Hematopoietic multipotent progenitor cell (in vitro differentiated cells): ENCODE data around the gene SLC25A23. TPM values are rescaled to one million over a fixed set of nuclear protein-coding genes. Genes with fewer than 3 reads are reported as not detected.
A peak's percentile ranks its signal among the peaks of the same experiment; 100 is the strongest.

Experiments used
- DNase-seq, 3 donors: peaks; one replicate each; pipeline ENCODE4 v3.0.0-alpha.2; 2011 to 2015; ENCODE audit warnings: low read depth in 2 of 3, low spot score in 2 of 3
- total RNA-seq: library from RNA; depleted of rRNA; stranded (reverse); fragments of >200 nt; gene quantifications from one replicate; pipeline ENCODE4 v1.2.3, GENCODE V29; 2012

The SLC25A23 gene
- total RNA-seq, 1 donor: 10.8 TPM

DNA sequence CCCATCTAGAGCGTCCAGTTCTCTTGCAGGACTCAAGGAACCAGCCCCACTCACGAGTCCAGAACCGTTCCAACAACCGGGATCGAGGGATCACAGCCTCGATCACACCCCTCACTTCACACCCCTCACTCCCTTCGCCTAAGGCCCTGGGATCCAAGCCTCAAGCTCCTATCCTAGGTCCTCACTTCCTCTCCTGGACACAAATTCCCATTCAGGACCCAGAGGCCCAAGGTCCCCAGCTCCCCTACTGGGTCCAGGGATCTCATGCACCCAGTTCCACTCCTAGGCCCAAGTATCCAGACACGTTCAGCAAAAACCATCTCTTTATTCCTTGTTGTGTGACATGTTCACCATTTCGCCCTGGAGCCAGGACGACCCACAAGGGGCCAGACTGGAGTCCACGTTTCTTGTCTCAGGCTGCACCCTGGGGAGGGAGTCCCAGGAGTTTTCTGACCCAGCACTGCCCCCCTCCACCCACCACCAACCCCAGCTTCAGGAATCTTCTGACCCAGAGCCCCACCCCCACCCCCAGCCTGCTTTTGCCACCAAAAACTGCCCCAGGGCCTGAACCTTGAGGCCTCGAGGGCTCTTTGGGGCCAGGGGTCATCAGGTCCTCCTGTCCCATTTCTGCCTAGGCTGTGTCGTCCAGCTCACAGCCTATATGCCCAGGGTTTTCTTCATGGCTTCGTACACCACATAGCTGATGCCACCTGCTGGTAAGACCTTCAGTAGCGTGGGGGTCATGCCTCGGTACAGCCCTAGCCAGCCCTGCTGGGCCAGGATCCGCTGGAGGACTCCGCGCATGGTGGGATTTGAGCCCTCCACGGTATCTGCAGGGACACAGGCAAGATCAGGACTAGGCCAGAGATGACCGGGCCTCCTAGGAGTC is 33.6 kb downstream of the SLC25A23 start:
- peak in 2 of 3 donors; percentile 16 to 31 for DNase-seq

DNA sequence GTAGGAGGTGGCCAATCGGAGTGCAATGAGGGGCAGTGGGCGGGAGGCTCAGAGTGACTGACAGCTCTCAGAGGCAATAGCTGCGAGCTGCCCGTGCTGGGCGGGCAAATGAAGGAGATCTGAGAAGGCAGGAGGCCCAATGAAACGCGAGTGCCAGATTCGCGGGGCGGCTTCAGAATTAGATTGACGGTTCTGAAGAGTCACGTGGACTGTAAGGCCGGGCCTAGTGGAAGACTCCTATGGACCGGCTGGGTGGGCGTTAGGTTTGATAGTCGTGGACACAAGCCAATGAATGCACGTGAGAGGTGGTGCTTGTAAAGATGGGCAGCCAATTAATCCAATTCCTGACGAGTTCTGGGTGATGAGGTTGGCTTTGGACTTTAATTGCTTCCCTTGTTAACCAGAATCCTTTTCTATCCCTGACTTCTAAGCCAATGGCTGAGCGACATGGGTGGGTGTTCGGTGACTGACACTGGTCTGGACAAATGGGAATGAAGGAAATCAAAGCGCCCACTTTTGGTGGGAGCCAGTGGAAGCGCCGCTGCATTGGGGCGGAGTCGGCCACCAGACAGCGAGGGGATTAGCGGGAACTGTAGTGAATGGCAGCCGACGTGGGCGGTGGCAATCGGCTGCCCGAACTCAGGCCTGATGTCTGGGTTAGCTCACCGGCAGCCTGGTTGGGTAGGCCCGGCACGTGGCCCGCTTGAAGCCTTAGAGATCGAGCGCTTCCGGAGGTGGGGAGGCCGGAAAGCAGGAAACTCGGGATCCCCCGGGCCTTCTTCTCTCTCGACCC is 34.5 kb downstream of the SLC25A23 start:
- peak; percentile 90 to 100 (median 100) for DNase-seq

DNA sequence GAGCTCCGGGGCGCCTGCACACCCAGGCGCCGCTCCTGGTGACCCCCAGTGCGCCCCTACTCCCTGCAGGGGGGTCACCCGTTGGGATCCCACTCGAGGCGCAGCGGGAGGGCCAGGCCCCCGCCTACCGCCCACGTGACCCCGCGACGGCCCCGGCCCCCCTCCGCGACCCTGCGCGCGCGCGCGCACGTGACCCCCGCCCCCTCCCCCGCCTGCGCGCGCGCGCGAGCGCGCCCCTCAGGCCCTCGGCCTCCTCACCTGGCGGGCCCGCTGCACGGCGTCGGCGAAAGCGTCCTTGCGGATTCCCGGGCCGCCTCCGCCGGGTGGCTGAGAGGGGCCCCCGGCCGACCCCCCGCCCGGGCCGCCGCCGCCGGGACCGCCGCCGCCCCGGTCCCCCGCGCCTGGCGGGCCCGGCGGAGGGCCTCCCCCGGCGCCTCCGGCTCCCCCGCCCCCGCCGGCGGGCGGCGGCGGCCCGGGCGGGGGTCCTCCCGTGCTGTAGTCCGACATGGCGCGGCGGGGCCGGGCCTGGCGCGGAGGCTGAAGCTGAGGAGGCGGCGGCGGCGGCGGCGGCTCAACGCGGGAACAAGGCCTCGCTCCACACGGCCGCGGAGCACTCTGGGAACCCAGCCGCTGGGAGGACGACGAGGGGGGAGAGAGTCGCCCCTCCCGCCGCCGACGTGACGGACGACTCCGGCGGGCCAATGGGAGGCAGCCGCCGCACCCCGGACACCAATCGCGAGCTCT is 35.2 kb downstream of the SLC25A23 start, which contains the start of gene KHSRP:
Gene KHSRP, minus strand, starts transcription at position 617 of the 744 bp plus-strand sequence. Its CDS starts 110 bp downstream, at position 507.
- DNase-seq: peak in 2 of 3 donors; percentile 28 to 31

DNA sequence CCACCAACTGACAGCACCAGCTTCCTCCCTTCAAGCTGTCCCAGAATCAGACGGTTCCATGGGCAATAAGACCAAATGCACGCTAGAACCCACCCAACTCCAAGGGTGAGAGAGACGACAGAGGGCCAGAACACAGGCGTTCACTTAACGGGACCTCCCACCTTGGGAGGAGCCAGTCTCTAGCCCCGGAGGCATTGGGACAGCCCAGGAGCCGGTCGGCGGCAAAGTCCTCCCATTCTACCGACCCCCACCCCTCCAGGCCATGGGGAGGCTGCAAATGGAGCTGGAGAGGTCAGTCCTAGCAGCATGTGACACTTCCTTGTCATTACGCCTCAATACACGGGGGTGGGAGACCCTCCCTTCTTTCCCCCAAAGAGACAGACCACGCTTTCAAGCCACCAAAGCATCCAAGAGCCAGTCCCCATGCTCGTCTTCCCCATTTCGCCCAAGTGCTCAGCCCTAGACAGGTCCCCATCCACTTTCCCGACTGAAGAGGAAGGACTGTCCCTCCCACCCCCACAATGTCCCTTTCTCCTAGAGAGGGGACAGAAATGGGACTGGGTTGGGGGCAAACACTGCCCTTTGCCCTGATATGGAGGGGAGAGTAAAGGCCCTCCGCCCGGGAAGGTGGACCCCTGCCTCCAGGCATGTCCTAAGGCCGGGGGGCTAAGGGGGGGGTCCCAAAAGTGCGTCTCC is 35.9 kb downstream of the SLC25A23 start:
- DNase-seq: peak in 2 of 3 donors; percentile 37 to 47

DNA sequence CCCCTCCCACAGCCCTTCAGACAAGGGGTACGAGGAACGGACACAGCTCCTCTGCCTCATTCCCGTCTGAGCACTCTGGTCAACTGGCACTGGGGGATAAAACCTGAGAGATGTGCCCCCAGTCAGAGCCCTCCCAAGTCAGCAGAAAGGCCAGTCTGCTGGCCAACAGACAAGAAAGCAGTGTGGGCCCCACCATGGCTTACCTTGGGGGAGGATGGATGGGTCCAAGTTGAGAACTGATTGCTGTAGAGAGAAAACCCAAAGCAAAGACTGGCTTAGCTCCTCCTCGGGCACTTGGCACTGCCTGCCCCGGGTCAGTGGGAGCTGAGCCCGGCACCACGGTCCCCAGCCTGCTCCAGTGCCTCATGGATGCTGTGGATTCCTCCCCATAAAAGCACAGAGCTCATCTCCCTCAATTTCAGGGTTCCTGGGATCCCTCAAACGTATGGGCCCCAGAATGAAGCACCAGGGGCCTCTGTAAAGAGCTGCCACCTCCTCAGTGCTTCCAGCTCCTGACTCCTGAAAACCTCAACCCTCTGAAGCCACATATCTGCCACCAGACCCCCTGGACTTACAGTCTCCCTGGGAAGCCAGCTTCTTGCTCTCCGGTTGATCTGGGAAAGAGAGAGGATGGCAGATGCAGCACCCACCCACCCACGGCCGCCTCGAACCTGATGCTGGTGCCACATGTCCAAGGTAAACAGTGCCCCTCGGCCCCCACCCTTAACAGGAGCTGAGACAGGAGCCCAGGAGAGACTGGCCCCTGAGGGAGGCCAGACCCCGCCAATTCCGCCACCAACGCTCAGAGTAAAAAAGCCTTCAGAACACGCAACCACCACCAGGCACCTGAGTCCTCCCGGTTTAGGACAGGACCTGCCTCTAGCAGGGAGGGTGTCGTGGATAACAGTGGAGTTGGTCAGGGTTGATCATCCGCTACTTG is 38.2 kb downstream of the SLC25A23 start:
- no peak for DNase-seq

DNA sequence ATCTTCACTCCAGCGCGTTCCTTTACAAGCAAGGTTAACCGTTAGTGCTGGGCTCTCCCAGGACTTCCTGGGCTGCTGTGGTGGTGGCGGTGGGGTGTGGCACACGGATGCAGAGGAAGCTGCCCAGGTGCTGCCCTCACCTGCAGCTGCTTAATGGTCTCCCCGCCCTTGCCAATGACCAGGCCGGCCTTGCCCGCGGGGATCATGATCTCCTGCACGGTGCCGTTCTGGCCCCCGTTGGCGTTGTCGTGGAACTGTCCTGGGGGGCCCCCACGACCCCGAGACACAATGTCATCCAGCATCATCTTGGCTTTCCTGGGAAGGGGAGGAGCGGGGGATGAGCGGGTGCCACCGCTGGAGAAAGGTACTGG is 41.0 kb downstream of the SLC25A23 start:
- DNase-seq: no peak

DNA sequence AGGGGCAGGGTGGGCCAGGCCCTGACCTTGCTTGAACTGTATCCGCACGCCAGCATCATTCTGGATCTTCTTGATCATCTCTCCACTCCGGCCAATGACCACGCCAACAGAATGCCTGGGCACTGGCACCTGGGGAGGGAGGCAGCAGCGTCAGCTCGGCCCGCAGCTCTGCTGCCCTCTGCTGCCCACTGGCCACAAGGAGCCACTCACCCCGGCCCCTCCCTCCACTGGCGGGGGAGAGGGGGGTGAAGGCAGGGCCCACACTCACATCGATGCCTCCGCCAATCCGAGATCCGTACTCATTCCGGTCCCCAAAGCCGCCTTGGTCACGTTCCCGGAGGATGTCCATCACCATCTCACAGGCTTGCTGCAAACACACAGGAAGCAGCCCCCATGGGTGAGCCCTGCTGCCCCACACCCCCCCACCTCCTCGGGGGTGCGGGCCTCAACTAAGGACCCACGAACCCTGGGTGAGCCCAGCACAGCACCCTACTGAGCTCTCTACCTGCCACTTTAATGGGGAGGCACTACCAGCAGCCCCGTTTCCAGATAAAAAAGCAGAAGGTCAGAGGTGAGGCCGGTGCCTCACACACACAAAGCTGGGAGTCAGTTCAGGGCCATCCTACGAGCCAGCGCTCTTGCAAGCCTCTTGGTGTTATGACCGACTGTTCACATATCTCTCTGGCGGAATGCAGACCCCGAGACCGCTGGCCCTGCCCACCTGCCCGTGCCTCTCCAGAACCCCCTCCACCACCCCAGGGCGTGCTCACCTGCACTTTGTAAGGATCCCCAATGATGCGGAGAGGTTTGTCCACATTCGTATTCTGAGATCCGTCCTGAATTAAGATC is 41.7 kb downstream of the SLC25A23 start:
- no peak for DNase-seq

DNA sequence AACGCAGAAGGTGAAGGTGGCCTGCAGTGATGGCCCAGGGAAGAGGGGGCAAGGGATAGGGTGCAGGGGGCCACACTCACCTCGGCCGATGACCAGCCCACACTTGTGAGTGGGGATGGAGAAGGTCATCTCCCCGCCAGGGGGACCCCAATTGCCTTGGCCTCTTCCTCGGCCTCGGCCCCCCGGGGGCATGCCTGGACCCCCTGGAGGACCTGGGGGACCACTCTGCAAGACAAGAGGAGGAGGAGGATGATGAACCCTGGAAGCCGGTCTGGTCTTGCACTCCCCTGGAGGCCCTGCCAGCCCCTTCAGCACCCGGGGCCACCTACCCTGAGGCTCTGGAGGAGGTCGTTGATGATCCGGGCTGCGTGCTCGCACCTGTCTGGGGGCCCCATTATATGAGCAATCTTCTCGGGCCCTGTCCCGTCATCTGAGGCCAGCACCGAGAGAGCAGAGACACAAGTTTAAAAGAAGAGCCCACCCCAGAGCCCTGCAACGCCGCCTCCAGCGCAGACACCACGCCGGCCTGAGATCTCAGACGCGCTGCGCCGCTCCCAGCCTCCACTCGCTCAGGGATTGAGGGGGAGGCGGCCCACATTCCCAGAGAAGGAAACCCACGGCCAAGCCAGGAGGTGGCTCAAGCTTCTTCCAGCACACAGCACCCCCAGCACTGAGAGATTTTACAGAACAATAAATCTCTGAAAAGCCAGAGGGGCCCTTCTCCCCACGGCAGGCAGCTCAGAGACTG is 42.8 kb downstream of the SLC25A23 start:
- no peak for DNase-seq

DNA sequence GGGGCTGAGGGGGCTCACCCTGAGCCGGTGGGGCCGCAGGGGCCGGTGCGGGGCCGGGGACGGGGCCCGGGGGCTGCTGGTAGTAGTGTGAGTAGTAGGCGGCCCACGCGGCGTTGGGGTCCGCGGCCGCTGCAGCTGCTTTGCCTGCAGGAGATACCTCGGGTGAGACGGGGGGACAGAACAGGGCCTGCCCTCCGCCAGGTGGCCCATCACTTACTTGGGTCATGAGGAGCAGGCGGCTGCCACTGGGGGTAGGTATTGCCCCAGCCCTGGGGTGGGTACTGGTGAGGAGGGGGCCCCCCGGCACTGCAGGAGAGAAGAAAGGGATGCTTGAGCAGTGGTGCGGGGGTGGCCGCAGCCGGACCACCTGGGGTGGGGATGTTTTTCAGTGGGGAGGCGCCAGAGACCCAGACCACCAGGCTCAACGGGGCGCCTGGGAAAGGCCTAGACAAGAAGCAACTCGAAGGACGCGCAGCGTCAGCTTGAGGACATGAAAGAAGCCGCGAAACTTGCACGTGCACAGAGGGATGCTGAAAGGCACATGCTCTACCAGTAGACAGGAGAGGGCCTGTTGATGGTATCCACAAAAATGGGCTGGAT is 43.9 kb downstream of the SLC25A23 start:
- no peak for DNase-seq

DNA sequence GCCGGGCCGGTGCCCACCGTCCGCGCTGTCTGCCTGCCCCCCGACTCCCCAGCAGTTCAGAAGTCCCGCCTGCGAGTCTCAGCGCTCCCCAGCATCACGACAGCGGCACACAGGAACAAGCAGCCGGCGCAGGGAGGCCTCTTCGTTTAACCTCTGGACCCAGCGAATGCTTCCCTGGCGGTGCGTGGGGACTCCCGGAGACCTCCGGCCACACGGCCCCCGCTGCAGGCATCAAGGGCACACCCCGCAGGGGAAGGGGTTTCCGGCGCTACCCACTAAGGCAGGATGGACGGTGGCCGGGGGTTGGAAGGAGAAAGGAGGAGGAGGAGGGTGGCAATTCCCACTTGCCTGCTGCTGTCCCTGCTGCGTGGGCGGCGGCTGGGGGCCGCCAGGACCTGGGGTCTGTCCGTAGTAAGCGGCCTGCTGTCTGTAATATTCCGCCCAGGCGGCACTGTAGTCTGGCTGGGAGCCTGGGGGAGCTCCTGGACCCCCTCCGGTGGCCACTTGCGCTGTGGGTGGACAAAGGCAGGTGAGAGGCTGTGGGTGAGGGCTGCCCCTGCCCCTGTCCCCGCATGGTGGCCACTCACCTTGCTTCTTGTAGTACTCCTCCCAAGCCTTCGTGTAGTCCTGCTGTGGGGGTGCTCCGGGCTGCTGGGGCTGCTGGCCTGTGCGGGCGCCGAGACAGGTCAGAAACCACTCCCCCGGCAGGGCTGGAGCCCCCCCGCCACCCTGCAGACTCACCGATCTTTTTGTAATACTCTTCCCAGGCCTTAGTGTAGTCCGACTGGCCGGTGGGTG is 44.6 kb downstream of the SLC25A23 start:
- no peak for DNase-seq

DNA sequence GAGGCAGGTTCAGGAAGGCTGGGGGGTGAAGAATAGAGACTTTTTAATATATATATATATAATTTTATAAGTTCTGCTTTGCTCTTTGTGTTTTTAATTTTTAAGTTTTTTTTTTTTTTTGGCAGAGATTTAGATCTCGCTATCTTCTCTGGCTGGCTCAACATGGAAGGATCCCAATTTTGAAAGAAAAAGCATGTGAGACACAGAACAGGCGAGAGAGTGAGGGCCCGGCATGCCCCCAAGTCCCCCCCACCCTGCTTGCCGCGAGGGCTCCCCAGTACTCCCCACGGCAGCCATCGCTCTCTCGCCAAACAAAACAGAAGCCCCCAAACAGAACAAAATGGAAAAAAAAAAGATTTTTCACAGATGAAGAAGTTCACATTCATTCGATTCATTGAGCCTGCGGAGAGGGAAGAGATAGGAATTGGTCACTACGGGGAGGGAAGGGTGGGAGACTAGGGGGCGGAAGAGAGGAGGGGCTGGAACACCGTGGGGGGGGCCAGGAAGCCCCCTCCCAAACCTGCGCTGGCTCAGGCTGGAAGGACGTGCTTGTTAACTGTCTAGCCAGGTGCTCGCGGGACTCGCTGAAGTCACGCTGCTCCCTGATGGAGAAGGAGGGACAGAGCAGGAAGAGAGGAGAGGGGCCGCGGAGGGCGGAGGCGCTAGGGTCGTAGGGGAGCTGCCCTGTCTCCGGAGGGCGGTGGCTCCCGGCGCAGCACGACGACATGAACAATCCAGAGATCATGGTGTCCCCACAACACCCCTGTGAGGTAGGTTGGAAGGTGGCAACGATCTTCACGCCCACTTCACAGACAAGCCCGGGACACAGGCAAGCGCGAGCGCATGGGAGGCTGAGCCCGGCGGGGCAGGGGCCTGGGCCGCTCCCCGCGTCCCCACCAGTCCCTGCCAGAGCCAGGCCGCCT is 45.6 kb downstream of the SLC25A23 start:
- no peak for DNase-seq

DNA sequence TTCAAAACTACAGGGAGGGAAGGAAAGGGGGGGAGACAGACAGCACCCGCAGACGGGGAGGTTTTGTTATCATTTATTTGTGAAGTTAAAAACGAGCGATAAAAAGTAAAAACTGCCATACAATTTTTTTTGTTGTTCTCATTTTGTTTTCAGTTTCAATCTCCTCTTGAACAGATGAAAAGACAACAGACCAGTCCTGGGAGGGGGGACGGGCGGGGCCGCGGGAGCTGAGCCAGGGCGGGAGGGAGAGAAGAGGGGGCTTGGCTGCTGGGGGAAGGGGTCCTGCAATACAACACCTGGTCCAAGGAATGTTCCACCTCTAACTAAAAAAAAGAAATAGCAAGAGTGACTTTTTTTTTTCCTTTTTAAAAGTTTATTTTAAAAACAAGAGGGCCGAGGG is 46.3 kb downstream of the SLC25A23 start:
- DNase-seq: no peak

DNA sequence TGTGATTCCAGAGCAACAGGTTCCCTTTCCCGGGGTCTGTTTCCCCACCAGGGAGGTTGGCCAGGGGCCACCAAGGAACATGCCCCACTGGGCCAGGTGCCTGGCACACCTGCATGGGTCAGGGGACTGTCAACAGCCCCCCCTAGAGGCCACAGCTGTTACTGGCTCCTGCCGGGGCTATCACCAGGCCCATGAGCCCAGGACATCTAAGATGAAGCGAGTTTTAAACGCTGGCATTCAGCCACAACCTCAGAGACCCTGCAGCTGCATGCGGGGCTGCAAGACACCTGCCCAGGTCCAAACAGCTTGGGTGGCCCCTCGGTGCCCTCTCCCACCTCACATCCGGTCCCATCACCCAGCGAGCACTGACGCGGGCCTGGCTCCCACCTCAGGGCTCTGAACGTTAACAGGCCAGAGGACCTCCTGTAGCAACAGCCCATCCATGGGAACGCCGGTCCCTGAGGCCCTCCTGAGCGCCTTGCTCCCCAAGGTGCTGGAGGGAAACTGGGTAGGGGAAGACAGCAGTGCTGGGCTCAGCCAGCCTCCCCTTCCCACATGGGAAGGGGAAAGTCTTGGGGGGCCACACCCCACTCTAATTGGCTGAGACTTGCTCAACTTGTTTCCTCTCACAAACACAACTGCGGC is 47.0 kb downstream of the SLC25A23 start:
- DNase-seq: peak in 2 of 3 donors; percentile 29 to 45

DNA sequence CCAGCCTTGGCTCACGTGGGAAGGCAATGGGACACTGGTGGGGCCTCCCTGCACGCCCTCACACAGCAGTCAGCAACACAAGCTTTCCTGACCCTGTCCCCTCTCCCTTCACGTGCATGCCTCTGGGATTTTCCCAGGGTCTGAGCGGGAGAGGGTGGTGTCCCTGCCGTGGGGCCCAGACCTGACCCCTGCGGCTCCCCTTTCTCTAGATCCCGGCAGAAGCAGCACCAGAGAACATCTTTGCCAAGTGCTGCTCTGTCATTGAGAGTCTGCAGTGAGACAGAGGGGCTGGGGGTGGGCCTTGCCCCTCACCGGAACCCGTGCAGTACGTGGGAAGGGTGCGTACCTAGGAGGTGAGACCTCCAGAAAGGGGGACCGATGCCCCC is 47.5 kb downstream of the SLC25A23 start:
- DNase-seq: no peak

DNA sequence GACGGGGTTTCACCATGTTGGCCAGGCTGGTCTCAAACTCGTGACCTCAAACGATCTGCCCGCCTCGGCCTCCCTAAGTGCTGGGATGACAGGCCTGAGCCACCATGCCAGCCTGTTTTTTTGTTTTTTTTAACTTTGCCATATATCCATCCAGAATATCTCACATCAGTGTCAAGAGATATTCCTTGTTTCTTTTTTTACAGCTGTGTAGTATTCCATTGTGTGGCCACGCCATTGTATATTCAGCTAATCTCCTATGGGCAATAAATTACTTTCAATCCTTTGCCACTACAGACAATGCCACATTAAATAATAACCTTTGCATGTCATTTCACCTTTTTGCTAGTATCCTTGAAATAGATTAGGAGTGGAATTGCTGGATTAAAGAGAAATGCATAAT is 50.2 kb downstream of the SLC25A23 start:
- DNase-seq: no peak
